ENCODE data around the gene SND1.

- TF ChIP-seq REST (IDR thresholded peaks at IDR 0.05) (no peak), GABPA (IDR thresholded peaks at IDR 0.05 in 1 of 2, conservative IDR thresholded peaks at IDR 0.05 in 1 of 2) (no peak)
These were observed 166.3 kb downstream of the SND1 start for GRCh38 chr7:127818306-127818705.

Data from liver (tissue), 2 donors.